GM19395 (cell line): Measurements from ENCODE around the gene ATP2B3.

Experiments used
- ATAC-seq: cut with Tn5 transposase; IDR thresholded peaks from one replicate; pipeline ENCODE4 v1.9.1; 2021; ENCODE audit warnings: mild to moderate bottlenecking, moderate library complexity; ENCODE audit not compliant: unreplicated experiment

Gene ATP2B3

DNA sequence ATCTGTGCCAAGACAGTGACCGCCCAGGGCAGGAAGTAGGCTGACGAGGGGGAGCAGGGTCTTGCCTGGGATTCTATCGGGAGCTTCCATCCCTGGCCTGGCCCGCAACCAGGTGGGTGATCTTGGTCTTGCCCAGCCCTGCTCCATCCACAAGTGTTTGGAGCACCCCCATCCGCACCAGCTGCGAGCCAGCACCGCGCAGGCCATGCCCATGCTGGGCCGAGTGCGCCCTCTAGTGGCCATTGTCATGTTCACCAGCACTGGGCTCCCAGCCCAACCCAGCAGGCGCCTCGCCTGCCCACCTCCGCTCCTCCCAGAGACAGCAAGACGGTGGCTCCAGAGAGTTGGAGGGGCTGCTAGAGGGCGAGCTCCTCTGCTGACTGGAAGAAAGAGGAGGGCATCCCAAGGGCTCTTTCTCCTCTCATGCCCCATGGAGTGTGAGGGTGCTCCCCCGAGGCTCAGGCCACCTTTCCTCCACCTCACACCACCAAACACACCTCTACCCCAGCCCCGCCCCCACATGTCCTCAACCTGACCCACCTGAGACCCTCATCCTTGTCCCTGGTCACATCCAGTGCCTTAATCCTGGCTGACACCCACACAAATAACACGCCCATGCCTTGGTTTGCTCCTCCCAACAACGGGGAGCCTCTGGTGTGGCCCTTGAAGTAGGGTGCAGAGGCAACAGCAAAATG is 9.8 kb upstream of the ATP2B3 start:
- ATAC-seq: peak; percentile 95

DNA sequence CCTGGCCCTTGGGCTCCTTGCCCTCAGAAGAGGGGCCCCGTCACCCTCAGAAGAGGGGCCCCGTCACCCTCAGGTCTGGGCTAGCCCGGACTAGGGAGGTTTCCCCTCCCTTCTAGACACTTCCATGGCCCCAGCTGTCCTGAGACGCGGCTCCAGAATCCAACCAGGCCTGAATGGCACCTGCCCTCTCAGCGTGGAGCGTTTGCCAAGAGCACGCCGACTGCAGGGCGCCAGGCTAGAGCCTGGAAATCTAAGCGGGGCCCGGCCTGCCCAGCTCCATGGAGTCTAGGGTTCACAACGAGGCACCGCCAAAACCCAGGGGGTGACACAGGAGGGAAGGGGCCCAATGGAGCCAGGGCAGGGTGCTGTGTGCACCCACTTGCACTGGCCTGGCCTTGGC is 7.8 kb upstream of the ATP2B3 start:
- ATAC-seq: no peak

DNA sequence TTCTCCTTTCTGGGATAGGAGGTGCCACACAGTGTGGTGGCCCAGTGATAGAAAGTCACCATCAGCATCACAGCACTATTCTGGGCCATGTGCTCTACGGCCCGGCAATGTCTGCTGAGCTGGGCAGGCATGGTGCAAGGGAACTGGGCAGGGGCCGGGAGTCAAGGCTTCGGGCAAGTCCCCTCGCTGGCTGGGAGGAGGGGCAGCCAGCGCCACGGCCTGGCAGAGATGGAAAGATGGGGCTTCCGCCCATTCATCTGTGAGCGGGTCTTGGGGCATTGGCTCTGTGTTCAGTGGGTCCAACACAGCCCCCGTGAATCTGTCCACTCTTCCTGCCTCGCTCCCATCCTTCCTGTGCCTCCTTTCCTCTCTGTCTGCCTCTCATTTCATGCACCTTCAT is 7.1 kb upstream of the ATP2B3 start:
- no peak for ATAC-seq

DNA sequence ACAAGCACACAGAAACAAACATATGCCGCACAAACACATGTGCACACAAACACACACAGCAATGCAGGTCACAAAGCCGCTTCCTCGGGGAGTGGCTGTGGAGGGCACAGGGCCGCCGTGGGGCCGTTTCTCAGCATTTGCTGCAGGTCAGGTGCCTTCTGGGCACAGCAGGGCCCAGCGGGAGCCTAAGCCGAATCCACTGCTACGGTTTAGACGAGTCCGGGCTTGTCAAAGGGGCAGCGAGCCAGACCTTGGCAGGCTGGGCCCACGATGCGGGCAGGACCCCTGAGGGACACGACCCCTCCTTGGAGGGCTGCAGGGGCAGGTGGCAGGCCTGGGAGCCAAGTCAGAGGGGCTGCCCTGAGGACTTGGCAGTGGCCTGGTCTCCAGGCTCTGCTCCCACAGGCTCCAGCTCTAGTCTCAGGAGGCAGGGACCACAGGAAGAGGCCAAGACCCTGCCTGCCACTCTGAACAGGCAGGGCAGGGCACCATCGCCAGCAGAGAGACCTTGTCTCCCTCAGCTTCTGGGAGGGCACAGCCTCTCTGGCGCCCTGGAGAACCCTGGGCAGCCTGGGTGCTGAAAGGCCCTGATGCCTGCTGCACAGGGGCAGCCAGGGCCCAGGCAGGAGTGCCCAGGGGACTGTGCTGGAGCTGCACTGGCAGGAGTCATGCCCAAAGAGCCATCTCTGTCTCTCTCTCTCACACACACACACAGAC is 5.5 kb upstream of the ATP2B3 start:
- ATAC-seq: no peak

DNA sequence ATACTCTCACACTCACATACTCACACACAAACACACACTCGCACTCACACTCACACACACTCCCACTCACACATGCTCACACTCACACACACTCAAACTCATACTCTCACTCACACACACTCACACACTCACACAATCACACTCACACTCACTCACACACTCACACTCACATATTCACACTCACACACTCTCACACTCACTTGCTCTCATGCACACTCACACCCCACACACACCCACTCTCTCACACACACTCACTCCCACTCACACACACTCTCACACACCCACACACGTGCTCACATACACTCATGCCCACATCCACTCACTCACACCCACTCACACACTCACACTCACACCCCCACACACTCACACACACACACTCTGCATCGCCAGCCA is 4.9 kb upstream of the ATP2B3 start:
- ATAC-seq: no peak

DNA sequence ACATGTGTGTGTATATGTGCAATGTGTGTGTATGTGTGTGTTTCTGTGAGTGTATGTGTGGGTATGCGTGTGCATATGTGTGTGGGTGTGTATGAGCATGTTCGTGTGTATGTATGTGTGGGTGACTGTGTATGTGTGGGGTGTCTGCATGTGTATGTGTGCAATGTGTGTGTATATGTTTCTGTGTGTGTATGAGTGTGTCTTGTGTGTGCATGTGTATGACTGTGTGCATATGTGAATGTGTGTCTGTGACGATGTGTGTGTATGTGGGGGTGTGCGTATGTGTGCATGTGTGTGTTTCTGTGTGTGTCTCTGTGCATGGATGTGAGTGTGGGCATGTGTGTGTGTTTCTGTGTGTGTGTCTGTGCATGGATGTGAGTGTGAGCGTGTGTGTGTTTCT is 4.2 kb upstream of the ATP2B3 start:
- no peak for ATAC-seq

DNA sequence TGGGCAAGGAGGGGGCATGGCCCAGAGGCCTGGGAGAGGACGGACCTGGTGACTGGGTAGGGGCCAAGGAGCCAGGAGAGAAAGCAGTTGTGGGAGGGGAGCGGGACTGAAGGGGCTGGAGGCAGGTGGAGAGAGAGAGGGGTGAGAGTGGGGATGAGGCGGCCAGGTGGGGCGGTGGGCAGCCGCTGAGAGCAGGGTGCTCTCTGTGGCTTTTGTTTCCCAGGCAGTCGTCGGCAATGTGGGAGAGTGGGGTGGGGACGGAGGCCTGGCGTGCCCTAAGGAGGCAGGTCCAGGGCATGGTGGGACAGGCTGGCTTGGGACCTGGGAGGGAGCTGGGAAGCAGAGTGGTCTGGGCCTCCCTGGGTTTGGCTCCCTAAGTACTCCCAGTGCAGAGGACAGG is 3.2 kb upstream of the ATP2B3 start:
- ATAC-seq: no peak

DNA sequence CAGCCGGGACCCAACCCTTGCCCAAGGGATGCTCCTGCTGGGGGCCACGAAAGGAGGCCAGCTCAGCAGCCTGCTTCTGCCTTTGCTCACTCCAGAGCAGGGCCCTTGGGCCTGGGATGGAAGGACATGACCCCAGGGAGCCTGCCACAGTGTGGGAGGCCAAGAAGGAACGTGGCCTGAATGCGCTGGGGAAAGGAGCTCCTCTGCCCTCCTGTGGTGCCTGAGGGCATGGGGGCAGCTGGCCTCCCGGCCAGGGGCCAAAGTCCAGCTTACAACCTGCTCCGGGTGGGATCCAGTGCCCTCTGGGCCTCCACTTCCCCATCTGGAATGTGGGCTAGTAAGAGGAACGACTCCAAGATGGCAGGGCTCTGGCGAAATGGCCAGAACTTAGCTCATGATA is 2.0 kb upstream of the ATP2B3 start:
- ATAC-seq: no peak

DNA sequence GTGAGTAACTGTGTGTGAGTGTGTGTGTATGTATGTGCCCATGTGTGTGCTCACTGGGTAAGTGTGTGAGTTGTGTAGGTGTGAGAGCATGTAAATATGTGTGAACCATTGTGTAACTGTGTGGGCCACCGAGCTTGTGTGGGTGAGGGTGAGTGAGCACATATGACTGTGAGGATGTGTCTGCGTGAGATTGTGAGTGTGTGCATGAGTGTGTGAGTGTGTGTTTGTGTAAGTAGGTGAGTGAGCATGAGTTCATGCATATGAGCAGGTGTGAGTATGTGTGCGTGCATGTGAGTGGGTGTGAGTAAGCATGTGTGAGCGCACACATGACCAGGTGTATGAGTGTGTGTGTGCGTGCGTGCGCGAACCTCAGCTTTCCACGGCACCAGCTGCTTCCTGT is 1.4 kb upstream of the ATP2B3 start:
- ATAC-seq: no peak

DNA sequence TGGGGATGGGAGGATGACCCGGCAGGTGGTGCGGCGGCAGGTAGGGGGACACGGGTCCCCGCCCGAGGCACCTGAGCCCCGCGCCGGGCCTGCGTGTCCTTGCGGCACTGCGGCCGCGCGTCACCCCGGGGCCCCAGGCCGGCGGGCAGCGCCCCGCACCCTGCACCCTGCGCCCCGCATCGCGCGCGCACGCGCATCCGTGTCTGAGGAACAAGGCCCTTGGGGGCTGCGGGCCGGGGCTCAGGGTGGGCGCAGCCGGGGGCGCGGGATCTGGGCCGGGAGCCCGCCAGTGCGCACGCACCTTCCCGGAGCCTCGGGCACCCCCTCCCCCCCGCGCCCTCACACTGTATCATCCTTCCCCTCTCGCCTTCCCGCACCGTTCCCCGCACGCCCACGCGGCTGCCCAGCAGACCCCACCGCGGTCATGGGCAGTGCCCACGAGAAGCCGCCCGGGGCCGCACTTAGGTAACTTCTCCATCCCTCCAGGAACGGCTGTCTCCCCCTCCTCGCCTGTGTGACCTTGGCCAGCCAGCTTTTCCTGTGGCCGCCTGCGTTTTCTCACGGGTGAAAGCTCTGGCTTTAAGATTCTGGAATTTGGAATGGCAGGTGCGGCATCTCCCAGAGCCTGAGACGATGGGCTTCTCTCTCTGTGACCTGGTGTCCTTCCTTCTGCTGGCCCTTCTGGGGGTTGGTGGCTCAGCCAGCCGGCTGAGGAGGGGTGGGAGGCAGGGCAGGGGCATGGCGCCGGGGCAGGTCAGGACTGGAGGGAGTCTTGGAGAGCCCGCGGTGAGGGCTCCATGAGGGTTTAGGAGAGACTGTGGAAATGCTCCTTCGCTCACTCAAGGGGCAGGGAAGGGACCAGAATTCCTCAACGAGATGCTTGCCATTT is 748 bp downstream of the ATP2B3 start:
- no peak for ATAC-seq

DNA sequence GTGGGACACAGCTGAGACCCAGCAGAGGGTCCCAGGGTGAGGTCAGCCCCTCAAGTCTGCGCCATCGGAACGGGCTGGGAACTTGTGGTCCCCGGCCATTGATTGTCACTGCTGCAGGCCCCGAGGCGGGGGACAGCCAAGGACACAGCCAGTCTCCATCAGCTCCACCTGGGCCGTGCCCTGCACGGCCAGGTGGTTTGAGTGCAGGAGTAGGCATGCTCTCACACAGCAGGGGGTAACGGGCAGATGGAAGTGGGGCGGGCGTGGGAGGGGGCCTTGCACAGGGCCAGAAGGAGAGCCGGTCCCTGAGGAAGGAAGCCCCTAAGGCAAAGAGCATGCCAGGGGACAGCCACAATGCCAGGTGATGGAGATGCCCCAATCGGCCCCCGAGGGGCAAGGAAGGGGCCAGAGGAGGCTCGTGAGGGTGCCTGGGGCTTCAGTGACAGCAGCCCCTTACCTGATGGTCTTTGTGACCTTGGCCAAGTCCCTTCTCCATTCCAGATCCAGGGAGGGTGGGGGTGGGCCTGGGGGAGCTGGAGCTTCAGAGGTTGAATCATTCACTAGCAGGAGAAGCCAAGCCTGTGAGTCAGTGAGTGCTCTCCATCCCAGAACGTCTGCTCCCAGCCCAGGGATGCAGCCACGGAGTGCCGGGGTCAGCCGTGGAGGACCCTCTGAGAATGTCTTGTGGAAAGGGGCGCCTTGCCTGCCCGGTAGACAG is 2.3 kb downstream of the ATP2B3 start:
- no peak for ATAC-seq

DNA sequence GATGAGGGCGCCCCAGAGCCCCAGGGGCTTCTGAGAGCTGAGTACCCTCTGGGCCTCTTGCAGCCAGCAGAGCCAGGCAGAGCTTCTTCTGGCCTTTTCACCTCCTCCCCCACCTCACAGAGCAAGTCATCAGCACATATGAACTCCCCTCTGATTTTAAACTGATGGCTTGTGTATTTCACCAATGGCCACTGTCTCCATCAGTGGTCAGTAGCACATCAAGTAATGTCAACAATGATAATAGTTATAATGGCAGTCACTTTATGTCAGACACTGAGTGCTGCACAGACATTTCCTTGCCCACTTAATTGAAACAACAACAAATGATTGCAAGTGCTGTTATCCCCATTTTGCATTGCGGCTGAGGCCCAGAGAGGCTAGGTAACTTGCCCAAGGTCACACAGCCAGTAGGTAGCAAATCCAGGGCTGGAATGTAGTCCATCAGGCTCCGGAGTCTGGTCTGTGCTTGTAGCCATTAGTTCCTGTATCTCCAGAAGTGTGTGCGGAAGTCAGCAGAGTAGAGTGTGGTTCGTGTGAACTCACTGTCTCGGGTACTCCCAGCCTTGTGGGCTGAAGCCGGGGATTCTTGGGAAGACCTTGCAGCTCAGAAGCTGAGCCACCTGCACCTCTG is 3.0 kb downstream of the ATP2B3 start:
- no peak for ATAC-seq

DNA sequence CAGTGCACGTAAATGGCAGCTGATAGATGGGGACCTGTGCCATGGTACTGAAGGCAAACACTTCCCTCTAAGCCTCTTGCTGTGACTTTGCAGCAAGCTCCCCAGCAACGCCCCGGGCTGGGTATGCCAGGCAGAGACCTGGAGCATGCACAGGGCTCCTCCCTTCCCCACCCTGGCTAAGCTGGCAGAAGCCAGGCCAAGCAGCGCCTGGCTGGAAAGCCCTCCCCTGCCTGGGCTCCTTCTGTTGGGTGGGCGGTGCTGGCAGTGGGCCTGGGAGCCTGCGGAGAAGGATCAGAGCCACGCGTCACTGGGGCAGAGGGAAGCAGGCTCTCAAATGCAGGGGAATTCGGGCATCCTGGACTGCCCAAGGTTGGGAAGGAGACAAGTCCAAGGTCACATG is 3.6 kb downstream of the ATP2B3 start:
- no peak for ATAC-seq

DNA sequence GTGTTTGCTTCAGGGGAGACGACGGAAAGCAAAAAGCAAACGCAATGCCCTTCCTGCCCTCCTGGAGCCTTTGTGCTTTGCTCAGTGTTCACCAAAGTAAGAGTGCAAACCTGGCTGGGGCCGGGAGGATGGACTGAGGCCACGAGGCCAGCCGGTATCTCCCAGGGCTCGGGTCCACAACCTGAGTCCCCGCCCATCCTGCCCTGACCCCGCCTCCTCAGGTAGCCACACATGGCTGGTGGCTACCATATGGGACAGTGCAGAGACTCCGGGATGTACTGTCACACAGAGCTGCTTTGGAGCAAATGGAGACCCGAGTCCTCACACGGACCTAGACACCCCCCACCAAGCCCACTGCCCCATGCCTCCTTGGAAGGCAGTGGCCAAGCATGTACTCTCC is 4.8 kb downstream of the ATP2B3 start:
- no peak for ATAC-seq

DNA sequence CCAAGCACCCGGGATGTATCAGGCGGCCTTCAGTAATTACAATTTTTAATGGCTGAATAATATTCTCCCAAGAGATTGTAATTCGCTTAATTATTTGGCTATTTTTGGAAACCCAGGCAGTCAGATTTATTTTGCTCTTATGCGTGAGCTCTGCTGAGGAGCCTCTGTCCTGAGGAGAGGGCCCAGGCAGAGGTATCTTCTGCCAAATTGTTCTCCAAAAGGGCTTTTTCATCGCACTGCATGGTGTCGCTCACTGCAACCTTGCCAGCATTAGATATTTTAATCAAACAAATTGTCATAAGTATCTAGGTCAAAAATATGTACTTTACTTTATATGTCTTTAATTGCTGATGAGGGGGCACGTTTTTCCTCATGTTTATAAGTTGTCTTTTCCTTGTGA is 5.8 kb downstream of the ATP2B3 start:
- no peak for ATAC-seq

DNA sequence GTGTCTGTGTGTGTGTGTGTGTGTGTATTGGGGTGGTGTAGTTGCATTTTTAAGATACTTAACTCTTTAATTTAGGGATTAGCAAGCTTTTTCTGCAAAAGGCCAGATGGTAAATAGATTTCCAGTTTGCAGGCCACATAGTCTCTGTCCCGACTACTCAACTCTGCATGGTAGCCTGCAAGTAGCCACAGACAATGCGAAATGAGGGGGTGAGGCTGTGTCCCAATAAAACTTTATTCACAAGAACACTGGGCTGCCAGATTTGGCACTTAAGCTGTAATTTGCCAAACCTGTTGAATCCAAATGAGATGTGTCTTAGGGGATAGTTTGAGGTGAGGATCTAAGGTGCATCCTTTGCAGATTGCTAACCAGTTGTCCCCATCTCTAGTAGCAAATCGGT is 6.8 kb downstream of the ATP2B3 start:
- no peak for ATAC-seq

DNA sequence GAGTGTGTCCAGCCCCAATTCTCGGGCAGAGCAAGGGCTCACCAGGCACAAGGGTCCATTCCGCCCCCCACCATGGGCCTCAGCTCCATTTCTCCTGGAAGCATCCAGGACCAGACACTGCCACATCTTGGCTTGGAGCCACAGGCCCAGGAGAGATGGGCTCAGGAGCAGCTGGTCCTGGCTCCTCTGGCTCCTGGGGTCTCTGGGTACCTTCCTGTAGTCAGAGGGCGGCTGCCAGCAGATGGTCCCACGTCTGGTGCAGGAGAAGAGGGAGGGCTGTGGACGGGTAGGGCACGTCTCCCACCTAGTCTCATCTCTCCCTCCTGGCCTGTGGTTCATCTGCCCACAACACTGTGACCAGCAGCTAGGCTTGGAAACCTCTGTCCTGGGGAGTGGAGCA is 8.0 kb downstream of the ATP2B3 start:
- no peak for ATAC-seq

DNA sequence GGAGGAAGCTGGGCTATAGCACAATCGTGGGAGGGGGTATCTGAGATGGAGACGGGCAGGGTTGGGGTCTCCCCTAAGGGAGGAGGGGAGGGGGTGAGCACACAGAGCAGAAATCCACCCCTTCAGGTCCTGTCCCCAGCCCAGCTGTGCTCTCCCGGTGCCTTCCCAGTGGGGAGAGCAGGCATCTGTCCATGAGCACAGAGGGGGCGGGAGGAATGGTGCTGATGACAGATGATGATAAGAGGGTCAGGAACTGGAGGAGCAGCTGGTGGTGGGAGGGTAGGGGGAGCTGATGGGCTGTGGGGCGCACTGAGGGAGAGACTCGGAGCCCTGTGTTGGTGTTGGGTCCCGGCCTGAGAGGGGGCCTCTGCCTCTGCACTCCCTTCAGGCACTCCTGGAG is 8.6 kb downstream of the ATP2B3 start:
- no peak for ATAC-seq

DNA sequence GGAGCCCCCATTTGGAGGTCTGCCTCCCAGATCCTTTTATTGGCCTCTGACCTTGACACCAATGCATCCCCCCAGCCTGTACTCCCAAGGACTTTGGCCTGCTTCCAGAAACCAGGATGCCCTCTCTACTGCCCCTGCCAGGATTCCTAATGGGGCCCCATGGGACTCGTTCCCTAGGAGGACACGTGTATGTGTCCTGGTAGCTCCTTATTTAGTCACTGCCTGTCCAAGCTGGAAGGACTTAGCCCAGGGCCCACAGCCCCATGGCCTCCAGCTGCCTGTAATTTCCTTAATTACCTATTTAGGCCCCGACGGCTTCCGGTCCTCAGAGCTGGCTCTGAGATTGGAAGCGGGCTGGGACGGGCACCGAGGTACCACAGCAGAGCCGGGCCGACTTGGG is 9.4 kb downstream of the ATP2B3 start:
- ATAC-seq: no peak

DNA sequence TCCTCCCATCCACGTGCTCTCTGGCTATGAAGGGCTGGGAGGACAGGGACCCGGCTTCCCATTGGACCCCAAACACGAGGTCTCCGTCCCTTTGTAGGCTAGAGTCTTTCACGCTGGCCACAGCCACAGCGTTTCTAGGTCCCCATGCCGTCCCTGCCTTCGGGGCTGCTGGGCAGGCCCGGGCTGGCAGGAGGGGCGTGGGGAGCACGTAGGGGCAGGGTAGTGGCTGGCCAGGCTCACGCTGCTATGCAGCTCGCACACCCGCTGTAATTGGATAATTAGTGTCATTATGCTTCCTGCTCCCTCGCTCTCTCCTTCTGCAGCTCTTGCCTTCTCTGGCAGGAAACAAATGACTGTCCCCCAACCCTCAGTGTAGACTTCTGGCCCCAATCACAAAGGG is 9.8 kb downstream of the ATP2B3 start:
- ATAC-seq: no peak
